ENCODE results near the gene GAB2. TPM values are rescaled to one million over a fixed set of nuclear protein-coding genes. Genes with fewer than 3 reads are reported as not detected.

Gene GAB2
- total and polyA plus RNA-seq, 2 donors (not counting 1 experiment from before 2014, with no cell fraction given) = 5.8 to 85.9 TPM

DNA sequence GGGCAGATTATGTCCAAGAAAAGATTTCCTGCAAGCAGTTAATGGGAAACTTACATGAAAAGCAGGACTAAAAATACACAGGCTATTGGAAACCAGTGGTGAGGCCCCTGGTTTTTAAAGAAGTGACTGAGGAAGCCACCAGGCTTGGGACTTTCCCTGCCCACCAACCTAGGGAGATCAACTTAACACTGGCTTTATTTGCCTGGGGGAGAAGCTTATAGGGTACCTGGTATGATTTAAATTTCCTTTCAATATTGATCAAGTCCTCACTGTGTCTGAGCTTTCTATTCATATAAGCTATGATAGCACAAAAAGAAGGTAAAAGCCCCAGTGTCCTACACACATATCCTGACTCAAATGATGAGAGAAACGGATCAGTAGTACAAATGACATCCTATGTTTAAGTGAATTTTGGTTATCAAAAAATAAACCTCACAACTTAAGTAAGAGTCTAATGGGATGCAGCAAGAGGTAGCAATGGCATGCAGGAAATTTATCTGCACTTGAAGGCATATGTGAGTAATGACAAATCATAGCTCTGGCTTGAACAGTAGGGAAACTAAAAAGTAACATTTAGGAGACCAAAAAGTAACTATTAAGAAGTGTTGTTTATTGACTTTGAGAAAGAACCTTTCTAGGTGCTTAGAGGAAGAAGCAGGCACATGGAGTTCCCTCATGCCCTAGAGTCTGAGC, 85.3 kb downstream of the GAB2 start:
- DNase-seq (no peak), ATAC-seq (ENCODE audit: low read depth) (no peak)
- Histone ChIP-seq H3K9me3 (ENCODE audit: control extremely low read depth in 1 of 3, control insufficient read depth in 2 of 3, insufficient read depth in 1 of 3, low read length in 2 of 3) (no peaks in the 10 kb centered on the region), H3K4me2 (replicated peaks; ENCODE audit: low read depth, low read length, poor library complexity, severe bottlenecking) (no peak overlapping the region), H3K27me3 (replicated peaks in 1 of 4; ENCODE audit: control extremely low read depth in 1 of 4, control insufficient read depth in 3 of 4, insufficient read depth in 4 of 4, low read length in 3 of 4) (no peaks in the 10 kb centered on the region), H3K36me3 (replicated peaks in 1 of 2; ENCODE audit: control extremely low read depth in 1 of 2, control insufficient read depth in 1 of 2, extremely low read depth in 1 of 2, insufficient read depth in 2 of 2, low read length in 1 of 2) (peaks cover 0 to 2% of the 10 kb centered on the region in 2 experiments), H3K4me3 (ENCODE audit: control extremely low read depth in 1 of 5, extremely low read depth in 1 of 5, insufficient read depth in 1 of 5, low read depth in 2 of 5, low read length in 4 of 5) (no peak overlapping the region), H3K9ac (ENCODE audit: low read length) (no peak overlapping the region), H3K27ac (ENCODE audit: low read length in 2 of 2) (no peak overlapping the region), H2AFZ (ENCODE audit: insufficient read depth, low read depth, low read length, poor library complexity, severe bottlenecking) (no peak overlapping the region), H3K4me1 (ENCODE audit: control insufficient read depth in 2 of 2, insufficient read depth in 2 of 2, low read length in 2 of 2) (peaks cover 14% of the 10 kb centered on the region in 2 donors), H3K79me2 (ENCODE audit: control insufficient read depth, insufficient read depth, low read length) (peaks cover 47% of the 10 kb centered on the region), H4K20me1 (ENCODE audit: control insufficient read depth, insufficient read depth, low read length, poor library complexity, severe bottlenecking) (no peaks in the 10 kb centered on the region)
- Mint-ChIP-seq H3K9me3 (ENCODE audit: insufficient read depth) (no peaks in the 10 kb centered on the region), H3K4me3 (no peak overlapping the region), H3K27ac (no peak overlapping the region), H3K4me1 (peaks cover 47% of the 10 kb centered on the region), H3K27me3 (no peaks in the 10 kb centered on the region)
- intact Hi-C loops (cut with micrococcal nuclease) = no loop called here
- TF ChIP-seq, protein P1, sequence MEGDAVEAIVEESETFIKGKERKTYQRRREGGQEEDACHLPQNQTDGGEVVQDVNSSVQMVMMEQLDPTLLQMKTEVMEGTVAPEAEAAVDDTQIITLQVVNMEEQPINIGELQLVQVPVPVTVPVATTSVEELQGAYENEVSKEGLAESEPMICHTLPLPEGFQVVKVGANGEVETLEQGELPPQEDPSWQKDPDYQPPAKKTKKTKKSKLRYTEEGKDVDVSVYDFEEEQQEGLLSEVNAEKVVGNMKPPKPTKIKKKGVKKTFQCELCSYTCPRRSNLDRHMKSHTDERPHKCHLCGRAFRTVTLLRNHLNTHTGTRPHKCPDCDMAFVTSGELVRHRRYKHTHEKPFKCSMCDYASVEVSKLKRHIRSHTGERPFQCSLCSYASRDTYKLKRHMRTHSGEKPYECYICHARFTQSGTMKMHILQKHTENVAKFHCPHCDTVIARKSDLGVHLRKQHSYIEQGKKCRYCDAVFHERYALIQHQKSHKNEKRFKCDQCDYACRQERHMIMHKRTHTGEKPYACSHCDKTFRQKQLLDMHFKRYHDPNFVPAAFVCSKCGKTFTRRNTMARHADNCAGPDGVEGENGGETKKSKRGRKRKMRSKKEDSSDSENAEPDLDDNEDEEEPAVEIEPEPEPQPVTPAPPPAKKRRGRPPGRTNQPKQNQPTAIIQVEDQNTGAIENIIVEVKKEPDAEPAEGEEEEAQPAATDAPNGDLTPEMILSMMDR (IDR thresholded peaks at IDR 0.05) = no peak
- TF ChIP-seq EZH2 (IDR thresholded peaks at IDR 0.05; ENCODE audit: borderline replicate concordance, insufficient read depth, low read depth, low read length, poor library complexity, severe bottlenecking) = no peak
- WGBS (ENCODE audit: insufficient coverage) = no CpG with 5 or more reads among the region's 1 CpG
- CTCF ChIA-PET = no interaction called here
- POLR2A ChIA-PET = no interaction called here

GRCh38 chr11:78331711-78332110, 85.9 kb downstream of the GAB2 start:
- no peaks in the 10 kb centered on the region for H4K20me1 ChIP-seq (ENCODE audit: control insufficient read depth, insufficient read depth, low read length, poor library complexity, severe bottlenecking)
- DNase-seq (no peak), ATAC-seq (ENCODE audit: low read depth) (no peak)
- TF ChIP-seq, protein P1 (IDR thresholded peaks at IDR 0.05) = no peak
- TF ChIP-seq EZH2 (IDR thresholded peaks at IDR 0.05; ENCODE audit: borderline replicate concordance, insufficient read depth, low read depth, low read length, poor library complexity, severe bottlenecking) = no peak
- no peak overlapping the region for H3K4me3 ChIP-seq (ENCODE audit: control extremely low read depth in 1 of 5, extremely low read depth in 1 of 5, insufficient read depth in 1 of 5, low read depth in 2 of 5, low read length in 4 of 5)
- H3K27me3 Mint-ChIP-seq = no peaks in the 10 kb centered on the region
- no peak overlapping the region for H3K4me2 ChIP-seq (replicated peaks; ENCODE audit: low read depth, low read length, poor library complexity, severe bottlenecking)
- H3K9me3 Mint-ChIP-seq (ENCODE audit: insufficient read depth) = no peaks in the 10 kb centered on the region
- ChIA-PET CTCF (no interaction called here), POLR2A (no interaction called here)
- H3K9me3 ChIP-seq (ENCODE audit: control extremely low read depth in 1 of 3, control insufficient read depth in 2 of 3, insufficient read depth in 1 of 3, low read length in 2 of 3) = no peaks in the 10 kb centered on the region
- peaks cover 46% of the 10 kb centered on the region for H3K4me1 Mint-ChIP-seq
- intact Hi-C loops (cut with micrococcal nuclease) = no loop called here
- H3K27me3 ChIP-seq (replicated peaks in 1 of 4; ENCODE audit: control extremely low read depth in 1 of 4, control insufficient read depth in 3 of 4, insufficient read depth in 4 of 4, low read length in 3 of 4) = no peaks in the 10 kb centered on the region
- peaks cover 0 to 2% of the 10 kb centered on the region in 2 experiments for H3K36me3 ChIP-seq (replicated peaks in 1 of 2; ENCODE audit: control extremely low read depth in 1 of 2, control insufficient read depth in 1 of 2, extremely low read depth in 1 of 2, insufficient read depth in 2 of 2, low read length in 1 of 2)
- H3K4me1 ChIP-seq (ENCODE audit: control insufficient read depth in 2 of 2, insufficient read depth in 2 of 2, low read length in 2 of 2) = peaks cover 14% of the 10 kb centered on the region in 2 donors
- H2AFZ ChIP-seq (ENCODE audit: insufficient read depth, low read depth, low read length, poor library complexity, severe bottlenecking) = no peak overlapping the region
- no peak overlapping the region for H3K27ac Mint-ChIP-seq
- 100% methylated on average over 2 of the region's 3 CpGs for WGBS (ENCODE audit: insufficient coverage)
- H3K4me3 Mint-ChIP-seq = no peak overlapping the region
- no peak overlapping the region for H3K27ac ChIP-seq (ENCODE audit: low read length in 2 of 2)
- H3K9ac ChIP-seq (ENCODE audit: low read length) = no peak overlapping the region
- peaks cover 51% of the 10 kb centered on the region for H3K79me2 ChIP-seq (ENCODE audit: control insufficient read depth, insufficient read depth, low read length)
